ENCODE data around the gene TMEM255B.
A peak's percentile ranks its signal among the peaks of the same experiment; 100 is the strongest.

TMEM255B gene

DNA sequence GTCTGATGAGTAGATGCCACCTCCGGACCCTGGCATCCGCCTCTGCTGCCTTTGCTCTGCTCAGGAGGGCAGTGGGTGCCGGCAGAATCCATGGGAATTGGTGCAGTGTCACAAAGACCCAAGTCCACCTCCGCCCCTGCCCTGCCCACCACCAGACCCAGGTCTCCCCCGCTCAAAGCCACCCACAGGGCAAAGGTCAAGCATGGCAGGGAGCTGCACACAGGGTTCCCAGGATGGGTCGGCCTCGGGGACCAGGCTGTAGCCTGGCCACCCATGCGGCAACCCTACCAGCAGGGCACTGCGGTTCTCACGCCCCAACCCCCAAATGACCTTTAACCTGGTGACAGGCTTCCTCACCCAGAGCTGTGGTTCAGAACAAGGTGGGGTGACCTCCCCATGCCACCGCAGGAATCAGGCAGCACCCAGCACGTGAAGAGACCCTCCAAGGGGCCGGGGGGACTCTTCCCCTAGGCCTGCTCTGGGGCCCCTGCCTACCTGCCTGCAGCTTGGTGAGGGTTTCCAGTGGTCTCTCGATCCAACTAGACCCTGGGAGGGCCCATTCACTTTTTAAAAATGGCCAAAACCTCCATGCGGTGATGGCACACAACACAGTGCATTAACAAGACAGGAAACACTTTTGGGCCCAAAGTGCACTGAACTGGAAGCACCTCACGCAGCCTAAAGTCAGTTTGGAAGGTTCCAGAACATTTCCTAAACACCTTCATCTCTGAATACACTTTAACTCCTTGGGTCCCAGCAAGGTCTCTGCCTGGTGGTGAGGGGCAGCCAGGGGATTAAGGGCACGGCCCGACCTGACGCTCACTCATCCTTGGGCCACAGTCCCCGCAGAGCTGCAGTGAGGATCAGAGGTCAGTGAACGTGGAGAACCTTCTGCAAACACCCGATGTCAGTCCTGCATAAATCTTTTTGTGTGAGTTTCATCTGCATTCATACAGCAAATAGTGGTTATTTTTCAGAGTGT lies 93.8 kb downstream of the TMEM255B start:
- Histone ChIP-seq H3K9ac (ENCODE audit: low read length) (peak overlapping the region; percentile 23), H3K9me3 (ENCODE audit: control insufficient read depth, low read length) (no peaks in the 10 kb centered on the region), H3K27me3 (replicated peaks; ENCODE audit: control insufficient read depth, insufficient read depth, low read length) (no peaks in the 10 kb centered on the region), H3K4me1 (ENCODE audit: control insufficient read depth, insufficient read depth, low read length) (peaks cover 35% of the 10 kb centered on the region), H3K36me3 (ENCODE audit: control insufficient read depth, insufficient read depth, low read length, severe bottlenecking) (no peaks in the 10 kb centered on the region), H3K4me3 (ENCODE audit: low read length) (no peak overlapping the region)
- DNase-seq (ENCODE audit: low read depth), result no peak

GRCh38 chr13:113853518-113854237 lies 94.7 kb downstream of the TMEM255B start:
- Histone ChIP-seq H3K4me1 (ENCODE audit: control insufficient read depth, insufficient read depth, low read length) (peaks cover 33% of the 10 kb centered on the region), H3K9me3 (ENCODE audit: control insufficient read depth, low read length) (no peaks in the 10 kb centered on the region), H3K27me3 (replicated peaks; ENCODE audit: control insufficient read depth, insufficient read depth, low read length) (no peaks in the 10 kb centered on the region), H3K9ac (ENCODE audit: low read length) (peak overlapping the region; percentile 23), H3K4me3 (ENCODE audit: low read length) (no peak overlapping the region), H3K36me3 (ENCODE audit: control insufficient read depth, insufficient read depth, low read length, severe bottlenecking) (no peaks in the 10 kb centered on the region)
- no peak for DNase-seq (ENCODE audit: low read depth)

- DNase-seq (ENCODE audit: low read depth), result no peak
These were observed 95.4 kb downstream of the TMEM255B start for GRCh38 chr13:113854238-113855011.

GRCh38 chr13:113855012-113855921 lies 96.2 kb downstream of the TMEM255B start:
- no peak for DNase-seq (ENCODE audit: low read depth)
- H3K36me3 ChIP-seq (ENCODE audit: control insufficient read depth, insufficient read depth, low read length, severe bottlenecking), result peaks cover 7% of the 10 kb centered on the region
- no peaks in the 10 kb centered on the region for H3K9me3 ChIP-seq (ENCODE audit: control insufficient read depth, low read length)
- H3K4me1 ChIP-seq (ENCODE audit: control insufficient read depth, insufficient read depth, low read length), result peaks cover 32% of the 10 kb centered on the region
- H3K4me3 ChIP-seq (ENCODE audit: low read length), result no peak overlapping the region
- no peak overlapping the region for H3K9ac ChIP-seq (ENCODE audit: low read length)
- no peaks in the 10 kb centered on the region for H3K27me3 ChIP-seq (replicated peaks; ENCODE audit: control insufficient read depth, insufficient read depth, low read length)

More at GRCh38 chr13:113854238-113855011, 95.4 kb downstream of the TMEM255B start:
- H3K4me3 ChIP-seq (ENCODE audit: low read length), result no peak overlapping the region
- peak overlapping the region; percentile 8 for H3K9ac ChIP-seq (ENCODE audit: low read length)
- H3K27me3 ChIP-seq (replicated peaks; ENCODE audit: control insufficient read depth, insufficient read depth, low read length), result no peaks in the 10 kb centered on the region
- peaks cover 7% of the 10 kb centered on the region for H3K36me3 ChIP-seq (ENCODE audit: control insufficient read depth, insufficient read depth, low read length, severe bottlenecking)
- H3K4me1 ChIP-seq (ENCODE audit: control insufficient read depth, insufficient read depth, low read length), result peaks cover 32% of the 10 kb centered on the region
- H3K9me3 ChIP-seq (ENCODE audit: control insufficient read depth, low read length), result no peaks in the 10 kb centered on the region

DNA sequence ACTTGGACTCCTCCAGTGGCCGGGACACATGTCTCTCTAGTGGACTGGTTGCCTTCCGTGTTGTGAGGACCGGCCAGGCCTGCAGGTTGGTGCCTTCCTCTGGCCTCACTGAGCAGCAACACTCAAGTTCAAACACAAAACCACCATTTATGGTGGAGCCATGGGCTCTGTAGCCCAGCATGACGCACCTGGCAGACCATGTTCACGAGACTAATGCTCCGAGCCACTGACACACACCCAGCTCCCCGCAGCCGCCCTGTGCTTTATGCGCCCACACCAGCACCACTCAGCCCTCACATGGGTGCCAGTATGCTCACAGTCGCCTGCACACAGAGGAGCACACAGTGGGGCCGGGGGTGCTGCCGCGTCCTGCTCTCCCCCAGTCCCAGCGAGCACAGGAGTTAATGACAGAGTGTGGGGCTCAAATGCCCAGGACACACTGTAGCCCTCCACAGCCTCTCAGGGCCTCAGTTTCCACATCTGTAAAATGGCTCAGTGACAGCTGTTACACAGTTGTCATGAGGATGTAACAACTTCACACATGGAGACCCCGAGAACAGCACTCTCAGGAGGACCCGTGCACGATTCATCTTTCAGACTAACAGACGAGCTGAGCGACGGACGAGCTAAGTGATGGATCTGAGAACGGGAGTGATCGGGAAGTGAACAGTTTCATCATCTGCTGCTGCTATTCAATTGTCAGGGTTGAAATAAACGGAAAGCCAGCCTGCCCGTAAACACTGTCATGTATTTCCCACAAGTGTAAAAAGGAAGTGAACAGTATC lies 97.1 kb downstream of the TMEM255B start:
- Histone ChIP-seq H3K4me3 (ENCODE audit: low read length) (no peak overlapping the region), H3K36me3 (ENCODE audit: control insufficient read depth, insufficient read depth, low read length, severe bottlenecking) (peaks cover 7% of the 10 kb centered on the region), H3K9me3 (ENCODE audit: control insufficient read depth, low read length) (no peaks in the 10 kb centered on the region), H3K9ac (ENCODE audit: low read length) (no peak overlapping the region), H3K4me1 (ENCODE audit: control insufficient read depth, insufficient read depth, low read length) (peaks cover 32% of the 10 kb centered on the region), H3K27me3 (replicated peaks; ENCODE audit: control insufficient read depth, insufficient read depth, low read length) (no peaks in the 10 kb centered on the region)
- DNase-seq (ENCODE audit: low read depth), result no peak

- Histone ChIP-seq H3K4me3 (ENCODE audit: low read length) (no peak overlapping the region), H3K36me3 (ENCODE audit: control insufficient read depth, insufficient read depth, low read length, severe bottlenecking) (peaks cover 7% of the 10 kb centered on the region), H3K9ac (ENCODE audit: low read length) (no peak overlapping the region), H3K9me3 (ENCODE audit: control insufficient read depth, low read length) (no peaks in the 10 kb centered on the region), H3K27me3 (replicated peaks; ENCODE audit: control insufficient read depth, insufficient read depth, low read length) (no peaks in the 10 kb centered on the region), H3K4me1 (ENCODE audit: control insufficient read depth, insufficient read depth, low read length) (peaks cover 32% of the 10 kb centered on the region)
- DNase-seq (ENCODE audit: low read depth), result peak; percentile 61
These were observed 97.7 kb downstream of the TMEM255B start for GRCh38 chr13:113856716-113857065.

- Histone ChIP-seq H3K27me3 (replicated peaks; ENCODE audit: control insufficient read depth, insufficient read depth, low read length) (no peaks in the 10 kb centered on the region), H3K9ac (ENCODE audit: low read length) (no peak overlapping the region), H3K36me3 (ENCODE audit: control insufficient read depth, insufficient read depth, low read length, severe bottlenecking) (peaks cover 7% of the 10 kb centered on the region), H3K4me1 (ENCODE audit: control insufficient read depth, insufficient read depth, low read length) (peaks cover 30% of the 10 kb centered on the region), H3K9me3 (ENCODE audit: control insufficient read depth, low read length) (no peaks in the 10 kb centered on the region), H3K4me3 (ENCODE audit: low read length) (no peak overlapping the region)
- no peak for DNase-seq (ENCODE audit: low read depth)
These were observed 98.6 kb downstream of the TMEM255B start for GRCh38 chr13:113857531-113858195.

DNA sequence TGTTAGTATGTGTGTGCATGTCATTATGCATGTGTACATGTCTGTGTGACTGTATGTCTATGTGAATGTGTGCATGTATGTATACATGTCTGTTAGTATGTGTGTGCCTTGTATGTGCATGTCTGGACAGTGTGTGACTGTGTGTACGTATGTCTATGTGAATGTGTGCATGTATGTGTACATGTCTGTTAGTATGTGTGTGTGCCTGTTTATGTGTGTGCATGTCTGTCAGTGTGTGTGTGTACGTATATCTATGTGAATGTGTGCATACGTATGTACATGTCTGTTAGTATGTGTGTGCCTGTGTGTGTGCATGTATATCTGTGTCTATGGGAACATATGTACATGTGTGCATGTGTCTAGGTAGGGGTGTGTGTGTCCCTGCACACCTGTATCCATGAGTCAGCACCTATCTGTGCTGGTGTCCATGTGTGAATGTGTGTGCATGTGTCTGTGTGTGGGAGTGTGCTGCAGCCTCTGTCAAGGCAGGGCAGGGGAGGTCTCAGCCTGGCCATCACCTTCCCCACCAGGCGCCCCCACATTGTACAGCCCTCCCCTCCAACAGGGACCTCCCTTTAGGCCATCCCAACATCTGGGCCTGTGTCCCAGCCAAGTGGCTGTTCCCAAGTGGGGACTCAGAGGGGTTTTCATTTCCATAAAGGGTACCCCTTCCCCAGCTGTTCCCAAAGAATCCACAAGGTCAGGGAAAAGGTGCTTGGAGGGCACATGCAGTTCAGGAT lies 100.5 kb downstream of the TMEM255B start:
- H3K36me3 ChIP-seq (ENCODE audit: control insufficient read depth, insufficient read depth, low read length, severe bottlenecking), result peaks cover 7% of the 10 kb centered on the region
- no peaks in the 10 kb centered on the region for H3K9me3 ChIP-seq (ENCODE audit: control insufficient read depth, low read length)
- no peaks in the 10 kb centered on the region for H3K27me3 ChIP-seq (replicated peaks; ENCODE audit: control insufficient read depth, insufficient read depth, low read length)
- no peak for DNase-seq (ENCODE audit: low read depth)
- peaks cover 12% of the 10 kb centered on the region for H3K4me1 ChIP-seq (ENCODE audit: control insufficient read depth, insufficient read depth, low read length)
- H3K9ac ChIP-seq (ENCODE audit: low read length), result no peak overlapping the region
- no peak overlapping the region for H3K4me3 ChIP-seq (ENCODE audit: low read length)

- peak overlapping the region; percentile 21 for H3K9ac ChIP-seq (ENCODE audit: low read length)
- peaks cover 5% of the 10 kb centered on the region for H3K4me1 ChIP-seq (ENCODE audit: control insufficient read depth, insufficient read depth, low read length)
- peak; percentile 19 for DNase-seq (ENCODE audit: low read depth)
- no peaks in the 10 kb centered on the region for H3K9me3 ChIP-seq (ENCODE audit: control insufficient read depth, low read length)
- H3K27me3 ChIP-seq (replicated peaks; ENCODE audit: control insufficient read depth, insufficient read depth, low read length), result no peaks in the 10 kb centered on the region
- H3K36me3 ChIP-seq (ENCODE audit: control insufficient read depth, insufficient read depth, low read length, severe bottlenecking), result peaks cover 7% of the 10 kb centered on the region
- no peak overlapping the region for H3K4me3 ChIP-seq (ENCODE audit: low read length)
These were observed 101.1 kb downstream of the TMEM255B start for GRCh38 chr13:113860051-113860664.
